K562 (cell line): ENCODE measurements around the gene ITGAE. TPM values are rescaled to one million over a fixed set of nuclear protein-coding genes. Genes with fewer than 3 reads are reported as not detected.

ENCODE experiments used
- BCLAF1 ChIP-seq, 2 experiments: fragments of 450-650 bp in 1 of 2; IDR thresholded peaks; 2 replicates each; pipeline ENCODE4 v1.6.1; 2011 to 2017; ENCODE audit warnings: low read depth in 2 of 2, antibody characterized with exemption in 1 of 2, borderline replicate concordance in 1 of 2, low read length in 1 of 2, mild to moderate bottlenecking in 1 of 2, mixed read lengths in 1 of 2; ENCODE audit not compliant: control insufficient read depth in 1 of 2
- HDAC3 ChIP-seq: fragments of 450-650 bp; IDR thresholded peaks from 2 replicates; pipeline ENCODE4 v1.6.1; 2018; ENCODE audit warnings: borderline replicate concordance, mild to moderate bottlenecking, moderate library complexity; ENCODE audit not compliant: partially characterized antibody
- HOMEZ ChIP-seq: fragments of 250-450 bp; sonication (Bioruptor Pico); IDR thresholded peaks from 2 replicates; pipeline ENCODE4 v1.4.0; 2020; ENCODE audit warnings: mild to moderate bottlenecking, moderate library complexity
- MAZ ChIP-seq, 2 experiments: fragments of 450-650 bp in 1 of 2; sonication (generic) in 1 of 2; formaldehyde crosslinking; IDR thresholded peaks in 1 of 2; conservative IDR thresholded peaks in 1 of 2; 2 replicates each; pipeline versions ENCODE4 v1.4.0 to v1.5.0; 2020; ENCODE audit warnings: mild to moderate bottlenecking in 1 of 2, missing genetic modification reagents in 1 of 2
- PRMT5 ChIP-seq: sonication (generic); formaldehyde crosslinking; IDR thresholded peaks from 2 replicates; pipeline ENCODE4 v1.5.0; 2020; ENCODE audit warnings: missing genetic modification reagents
- PTTG1 ChIP-seq: fragments of 450-650 bp; IDR thresholded peaks from 2 replicates; pipeline ENCODE4 v1.6.1; 2016; ENCODE audit warnings: low read depth, mild to moderate bottlenecking, missing genetic modification characterization, missing compliant biosample characterization
- ZNF512 ChIP-seq: IDR thresholded peaks from 2 replicates; pipeline ENCODE4 v1.6.1; 2016; ENCODE audit warnings: missing genetic modification characterization, missing compliant biosample characterization
- ZNF766 ChIP-seq: fragments of 200-800 bp; sonication (Bioruptor generic); conservative IDR thresholded peaks from 2 replicates; pipeline ENCODE4 v1.6.1; 2016; ENCODE audit warnings: missing genetic modification characterization, missing compliant biosample characterization
- polyA plus RNA-seq, 8 experiments: library from polyadenylated mRNA; depleted of rRNA in 4 of 8; stranded (reverse) in 5 of 8; unstranded in 3 of 8; fragments of >200 nt; fragmentation: Nextera tagmentation in 2 of 8; fragmentation: Illumina TruSeq in 1 of 8; extraction: Ambion mirVana in 2 of 8; extraction: Trizol in 1 of 8; gene quantifications; 2 replicates each; pipeline versions ENCODE4 v1.2.1 to v1.2.3, GENCODE V29; 2011 to 2014; ENCODE audit warnings: inconsistent platforms in 1 of 8, missing spikeins in 1 of 8
- total RNA-seq, 7 experiments: library from RNA; depleted of rRNA in 6 of 7; stranded (reverse); fragments of >200 nt in 6 of 7; fragmentation: Illumina TruSeq in 2 of 7; extraction: Trizol in 2 of 7; gene quantifications; 2 replicates each; pipeline versions ENCODE4 v1.2.1 to v1.2.3, GENCODE V29; 2011 to 2021; ENCODE audit warnings: low replicate concordance in 1 of 7

The ITGAE gene
- total and polyA plus RNA-seq, 9 of the 15 experiments (the other 6 are each of a cell fraction or from before 2014, with no cell fraction given): 14.8 to 160 (median 27.0) TPM

- no peak for TF ChIP-seq ZNF512 (tag)
- no peak for TF ChIP-seq ZNF766 (CRISPR knock-in tag)
- TF ChIP-seq PRMT5: no peak
- no peak for TF ChIP-seq BCLAF1 (IDR thresholded peaks at IDR 0.05; ENCODE audit: borderline replicate concordance in 1 of 2, control insufficient read depth in 1 of 2, low read depth in 2 of 2, low read length in 1 of 2)
- no peak for TF ChIP-seq HDAC3
- no peak for TF ChIP-seq HOMEZ (CRISPR knock-in tag)
- TF ChIP-seq MAZ (CRISPR knock-in tag; conservative IDR thresholded peaks at IDR 0.05 in 1 of 2, IDR thresholded peaks at IDR 0.05 in 1 of 2): no peak
- no peak for TF ChIP-seq PTTG1 (tag)
Measured at GRCh38 chr17:3689262-3690093, 111.5 kb downstream of the ITGAE start (continued).
